Measurements from ENCODE around the gene FXYD1.
"Not testable (repeated sequence)": the region's sequence is repeated elsewhere in the genome, so short reads cannot be mapped to it uniquely, and the experiment has no call there.

FXYD1 gene

DNA sequence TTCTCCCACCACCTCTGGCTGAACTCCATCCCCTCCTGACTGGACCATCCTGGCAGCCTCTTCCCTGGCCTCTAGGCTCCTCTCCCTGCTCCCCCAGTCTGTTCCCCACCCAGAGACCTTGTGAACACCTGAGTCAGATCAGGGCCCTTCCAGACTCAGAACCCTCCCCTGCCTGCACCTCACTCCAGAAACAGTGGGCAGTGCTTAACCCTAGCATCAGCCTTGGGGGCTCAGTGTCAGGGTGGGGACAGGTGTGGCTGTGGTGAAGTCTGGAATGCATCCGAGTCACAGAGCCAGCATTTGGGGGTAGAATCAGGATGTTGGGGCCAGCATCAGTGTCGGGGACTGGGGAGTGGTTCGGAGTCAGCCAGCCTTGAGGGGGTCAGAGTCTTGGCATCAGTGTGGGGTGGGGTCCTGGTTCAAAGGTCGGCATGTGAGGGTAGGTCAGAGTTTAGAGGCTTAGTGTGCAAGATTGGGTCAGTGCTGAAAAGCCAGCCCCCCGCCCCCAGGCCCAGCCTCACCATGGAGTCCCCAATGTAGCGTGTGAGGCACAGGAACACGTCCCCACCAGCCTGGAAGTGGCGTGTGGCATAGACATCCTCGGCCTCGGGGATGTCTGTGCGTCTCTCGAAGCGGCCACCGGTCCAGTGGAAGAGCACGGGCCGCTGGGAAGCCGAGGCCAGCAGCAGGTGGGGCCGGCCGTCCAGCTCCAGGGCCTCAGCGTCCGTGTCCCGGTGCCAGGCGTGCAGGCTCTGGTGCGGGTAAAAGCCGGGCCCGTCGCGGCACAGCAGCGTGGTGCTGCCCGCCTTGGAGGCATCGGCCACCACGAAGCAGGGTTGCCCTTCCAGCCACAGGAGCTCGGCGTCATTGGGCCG lies 12.6 kb upstream of the FXYD1 start:
- no peak for FAIRE-seq

GRCh38 chr19:35126624-35126959 lies 12.0 kb upstream of the FXYD1 start:
- no peak for FAIRE-seq

DNA sequence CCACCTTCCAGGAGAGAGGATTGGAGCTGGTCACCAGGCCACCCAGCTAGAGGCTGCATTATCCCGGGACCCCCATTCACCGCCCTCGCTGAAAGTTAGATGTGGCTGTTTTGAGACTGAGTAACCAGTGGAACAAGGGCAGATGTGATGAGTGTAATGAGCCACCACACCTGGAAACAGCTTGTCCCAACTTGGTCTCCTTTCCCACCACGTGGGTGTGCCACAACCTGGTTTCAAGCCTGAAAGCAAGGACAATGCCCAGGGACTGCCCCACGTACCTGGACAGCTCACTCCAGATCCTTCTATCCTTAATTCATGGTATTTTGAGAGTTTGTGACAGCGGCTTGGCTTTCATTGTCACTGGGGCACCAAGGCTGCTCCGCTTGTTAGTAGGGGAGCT lies 10.8 kb upstream of the FXYD1 start:
- no peak for FAIRE-seq

- no peak for FAIRE-seq
These were observed 10.1 kb upstream of the FXYD1 start for GRCh38 chr19:35128398-35129057.

GRCh38 chr19:35129724-35130274 lies 8.8 kb upstream of the FXYD1 start:
- FAIRE-seq = not testable (repeated sequence)

- FAIRE-seq = no peak
These were observed 7.6 kb upstream of the FXYD1 start for GRCh38 chr19:35130761-35131720.

- FAIRE-seq = no peak
These were observed 6.4 kb upstream of the FXYD1 start for GRCh38 chr19:35132254-35132653.

DNA sequence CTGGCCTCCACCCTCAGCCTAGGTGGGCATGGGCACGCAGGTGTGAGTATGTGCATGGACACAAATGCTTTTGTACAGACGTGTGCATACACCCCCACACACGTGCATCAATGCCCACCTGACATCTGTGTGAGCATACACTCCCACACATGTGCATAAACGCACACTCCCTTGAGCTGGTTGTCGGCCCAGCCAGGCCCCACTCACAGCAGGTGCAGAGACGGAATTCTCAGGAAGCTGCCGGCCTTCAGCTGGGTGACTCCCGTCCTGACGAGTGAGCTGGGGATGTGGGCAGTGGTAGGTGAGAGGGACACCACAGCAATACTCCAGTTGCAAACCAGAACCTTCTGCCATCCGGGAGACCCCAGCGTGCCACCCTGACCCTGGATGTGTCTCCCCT lies 4.8 kb upstream of the FXYD1 start:
- no peak for FAIRE-seq

DNA sequence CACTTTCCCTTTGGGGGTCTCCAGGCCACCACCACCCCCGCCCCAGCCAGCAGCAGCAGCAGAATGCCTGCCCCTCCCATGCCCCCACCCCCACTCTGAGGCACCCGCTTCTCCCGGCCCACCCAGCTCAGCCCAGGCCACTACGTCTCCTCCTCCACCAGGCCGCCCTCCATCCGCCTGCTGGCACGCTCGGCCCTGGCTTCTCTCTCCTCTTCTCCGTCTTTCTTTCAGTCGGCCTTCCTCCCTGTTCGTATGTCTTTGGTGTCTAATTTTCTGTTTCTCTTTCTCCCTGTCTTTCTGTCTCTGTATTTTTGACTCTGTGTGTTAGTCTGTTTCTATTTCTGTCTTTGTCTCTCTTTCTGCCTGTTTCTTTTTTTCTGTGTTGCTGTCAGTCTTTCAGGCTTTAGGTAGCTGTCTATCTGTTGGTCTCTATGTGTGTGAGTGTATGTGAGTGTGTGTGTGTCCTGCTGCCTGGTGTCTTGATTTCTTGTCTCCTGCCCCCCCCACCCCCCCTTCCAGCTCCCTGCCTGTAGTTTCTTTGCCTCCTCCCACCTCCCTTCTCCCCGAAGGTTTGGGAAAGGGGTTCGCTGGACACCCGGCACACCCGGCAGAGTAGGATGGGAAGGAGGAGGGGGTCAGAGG lies 3.9 kb upstream of the FXYD1 start, which contains the start of gene LGI4:
TSS of gene LGI4 (minus strand) at position 459 of the 642 bp plus-strand sequence. CDS start at position 80, 379 bp downstream.
- no peak for FAIRE-seq

DNA sequence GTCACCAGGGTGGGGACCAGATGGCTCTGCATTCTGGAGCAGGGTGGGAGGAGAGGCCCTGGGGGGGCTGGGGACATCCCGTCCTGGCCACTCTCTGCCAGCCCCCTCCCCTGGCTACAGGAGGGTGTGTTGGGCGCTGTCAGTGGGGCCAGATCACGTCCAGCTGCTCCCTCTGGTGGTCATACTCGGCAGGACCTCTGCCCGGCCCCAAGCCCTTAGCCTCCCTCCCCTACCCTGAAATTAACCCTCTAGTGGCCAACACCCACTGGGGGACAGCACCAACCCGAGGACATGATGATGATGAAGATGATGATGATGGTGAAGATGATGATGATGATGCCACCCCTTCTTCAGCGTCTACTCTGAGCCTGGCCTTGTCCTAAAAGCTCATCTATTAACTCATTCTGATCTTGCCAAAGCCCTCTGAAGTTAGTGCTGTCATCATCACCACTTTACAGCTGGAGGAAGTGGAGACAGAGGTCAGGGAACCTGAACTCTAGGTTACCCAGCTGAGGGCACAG lies 3.2 kb upstream of the FXYD1 start:
- FAIRE-seq = no peak

DNA sequence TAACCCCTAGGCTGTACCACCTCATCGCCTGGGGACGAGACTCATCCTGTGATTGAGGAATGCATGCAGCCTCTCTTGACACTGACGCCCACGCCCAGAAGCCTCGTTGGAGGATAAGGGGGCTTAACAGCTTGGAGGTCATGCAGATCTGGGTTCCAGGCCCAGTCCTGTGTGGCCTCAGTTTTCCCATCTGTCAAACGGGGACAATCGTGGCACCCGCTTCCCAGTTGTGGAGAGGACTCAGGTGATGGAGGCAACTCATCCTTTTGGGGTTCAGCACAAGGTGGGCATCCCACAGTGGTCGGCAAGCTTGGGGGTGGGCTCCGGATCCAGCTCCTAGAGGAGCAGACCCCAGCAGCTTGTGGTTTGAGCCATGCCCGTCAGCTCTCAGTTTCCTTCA lies 2.4 kb upstream of the FXYD1 start:
- FAIRE-seq = no peak

DNA sequence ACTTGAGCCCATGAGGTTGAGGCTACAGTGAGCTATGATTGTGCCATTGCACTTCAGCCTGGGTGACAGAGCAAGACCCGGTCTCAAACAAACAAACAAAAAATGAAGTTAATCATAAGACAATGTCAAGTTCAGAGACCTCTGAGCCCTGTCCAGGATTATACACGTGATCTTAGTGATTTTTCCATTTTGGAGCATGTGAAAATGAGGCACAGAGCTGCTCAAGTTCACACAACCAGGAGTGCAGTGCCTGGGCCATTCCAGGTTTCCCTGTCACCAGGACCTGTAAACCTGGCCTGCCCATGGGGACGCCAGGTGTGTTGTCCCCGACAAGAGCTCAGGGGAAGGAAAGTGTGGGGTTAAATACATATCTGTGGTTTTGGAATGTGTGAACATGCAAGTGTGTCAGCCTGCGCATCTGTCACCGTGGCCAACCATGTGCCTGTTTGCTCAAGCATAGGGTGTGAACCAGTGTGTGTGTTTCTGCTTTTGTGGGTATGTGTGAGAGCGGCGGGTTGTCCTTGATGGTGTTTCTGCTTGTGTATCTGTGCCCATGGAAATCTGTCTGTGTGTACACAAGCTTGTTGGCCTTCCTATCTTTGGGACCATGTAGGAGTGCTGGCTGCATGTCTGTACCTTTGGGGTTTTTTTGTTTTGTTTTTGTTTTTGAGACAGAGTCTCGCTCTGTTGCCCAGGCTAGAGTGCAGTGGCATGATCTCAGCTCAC lies 1.5 kb upstream of the FXYD1 start:
- FAIRE-seq = no peak

GRCh38 chr19:35140207-35140961 lies 1.8 kb downstream of the FXYD1 start:
- no peak for FAIRE-seq

- FAIRE-seq = no peak
These were observed 2.6 kb downstream of the FXYD1 start for GRCh38 chr19:35140962-35141836.

- no peak for FAIRE-seq
These were observed 3.4 kb downstream of the FXYD1 start for GRCh38 chr19:35141837-35142605.

DNA sequence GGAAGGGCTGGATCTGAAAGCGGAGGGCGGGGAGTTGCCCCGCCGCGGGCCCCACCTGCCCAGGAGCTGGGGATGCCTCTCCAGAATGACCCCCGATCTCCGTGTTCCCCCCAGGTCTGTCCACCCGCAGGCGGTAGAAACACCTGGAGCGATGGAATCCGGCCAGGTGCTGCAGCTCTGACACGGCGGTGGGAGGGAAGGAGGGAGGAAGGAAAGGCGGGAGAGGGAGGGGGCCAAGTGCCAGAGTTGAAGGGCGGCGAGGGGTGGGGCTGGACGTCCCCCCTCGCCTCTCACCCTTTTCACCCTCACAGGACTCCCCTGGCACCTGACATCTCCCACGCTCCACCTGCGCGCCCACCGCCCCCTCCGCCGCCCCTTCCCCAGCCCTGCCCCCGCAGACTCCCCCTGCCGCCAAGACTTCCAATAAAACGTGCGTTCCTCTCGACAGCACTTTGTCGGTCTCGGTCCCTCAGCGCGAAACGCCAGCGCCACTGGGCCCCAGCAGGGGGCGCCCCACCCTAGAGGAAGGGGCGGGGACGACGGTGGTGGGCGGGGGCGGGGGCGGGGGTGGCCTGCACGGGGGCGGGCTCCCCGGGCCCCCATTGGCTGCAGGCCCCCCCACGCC lies 4.1 kb downstream of the FXYD1 start:
- no peak for FAIRE-seq

DNA sequence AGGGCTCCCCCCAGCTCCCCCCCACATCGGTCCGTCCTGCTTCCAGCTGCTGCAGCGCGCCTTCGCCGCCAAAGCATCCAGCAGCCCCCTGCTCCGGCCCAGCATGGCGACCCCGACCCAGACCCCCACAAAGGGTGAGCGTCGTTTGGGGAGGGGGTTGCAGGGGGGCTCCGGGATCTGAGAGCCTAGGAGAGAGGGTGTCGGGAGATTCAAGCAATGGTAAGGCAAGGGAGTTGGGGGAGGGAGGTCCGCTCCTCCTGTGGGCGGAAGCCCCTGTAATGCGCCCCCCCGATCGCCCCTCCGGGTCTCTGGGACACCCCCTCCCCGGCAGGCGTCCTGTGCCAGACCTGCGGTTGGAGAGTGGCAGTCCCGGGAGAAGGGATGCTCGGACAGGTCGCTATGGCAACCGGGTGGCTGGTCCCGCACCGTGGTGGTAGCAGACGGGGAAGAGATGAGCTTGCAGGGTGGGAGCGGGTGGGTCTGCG lies 4.6 kb downstream of the FXYD1 start, which contains the start of gene FXYD7:
TSS of gene FXYD7 (plus strand) at position 25 of the 485 bp plus-strand sequence. CDS start at position 104, 79 bp downstream.
- FAIRE-seq = no peak

- FAIRE-seq = no peak
These were observed 5.2 kb downstream of the FXYD1 start for GRCh38 chr19:35143818-35144217.
